ENCODE measurements around the gene MEI1. TPM values are rescaled to one million over a fixed set of nuclear protein-coding genes. Genes with fewer than 3 reads are reported as not detected.

The MEI1 gene, protein sequence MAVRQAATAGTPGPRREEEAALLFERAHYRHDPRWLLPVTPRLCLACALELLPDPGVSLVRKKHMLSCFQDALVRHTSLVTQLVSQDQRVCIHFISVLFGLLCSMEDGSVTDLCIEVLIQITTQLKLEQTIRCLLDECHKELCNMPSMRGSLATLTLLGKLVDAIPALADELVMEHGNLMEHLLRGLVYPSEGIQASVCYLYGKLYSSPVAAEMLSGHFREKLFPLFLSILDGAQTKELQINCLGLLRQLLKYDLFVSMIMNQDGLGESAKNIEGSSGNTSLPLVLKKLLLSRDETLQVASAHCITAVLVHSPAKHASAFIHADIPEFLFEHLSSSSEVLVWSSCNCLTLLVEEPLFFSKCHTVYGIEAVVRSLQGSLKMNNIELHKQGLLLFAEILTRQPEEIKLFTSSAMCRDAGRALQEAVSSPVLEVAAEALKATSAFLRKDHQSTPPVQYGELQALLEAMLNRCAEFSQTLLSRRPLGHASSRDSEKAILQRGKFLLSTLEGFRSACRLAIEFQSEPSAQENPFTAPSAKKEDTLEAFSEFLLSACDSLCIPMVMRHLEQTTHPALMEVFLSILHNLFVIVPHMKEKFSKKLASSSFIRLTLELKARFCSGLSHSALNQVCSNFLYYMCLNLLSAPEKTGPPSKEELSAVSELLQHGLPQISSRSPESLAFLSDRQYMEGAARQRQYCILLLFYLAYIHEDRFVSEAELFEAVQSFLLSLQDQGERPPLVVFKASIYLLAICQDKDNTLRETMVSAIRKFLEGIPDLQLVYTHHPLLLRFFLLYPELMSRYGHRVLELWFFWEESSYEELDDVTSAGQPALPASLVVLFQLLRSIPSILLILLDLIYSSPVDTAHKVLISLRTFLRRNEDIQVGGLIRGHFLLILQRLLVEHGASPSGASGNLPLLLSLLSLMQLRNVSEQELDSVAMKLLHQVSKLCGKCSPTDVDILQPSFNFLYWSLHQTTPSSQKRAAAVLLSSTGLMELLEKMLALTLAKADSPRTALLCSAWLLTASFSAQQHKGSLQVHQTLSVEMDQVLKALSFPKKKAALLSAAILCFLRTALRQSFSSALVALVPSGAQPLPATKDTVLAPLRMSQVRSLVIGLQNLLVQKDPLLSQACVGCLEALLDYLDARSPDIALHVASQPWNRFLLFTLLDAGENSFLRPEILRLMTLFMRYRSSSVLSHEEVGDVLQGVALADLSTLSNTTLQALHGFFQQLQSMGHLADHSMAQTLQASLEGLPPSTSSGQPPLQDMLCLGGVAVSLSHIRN
- total RNA-seq (2021): 0.20 TPM in 1 of 2 replicates, not detected in the other
- long read RNA-seq, partial matches to known transcripts: 0 of 1 reads
- long read RNA-seq, other reads (novel, unspliced or antisense): 1 of 1 reads

DNA sequence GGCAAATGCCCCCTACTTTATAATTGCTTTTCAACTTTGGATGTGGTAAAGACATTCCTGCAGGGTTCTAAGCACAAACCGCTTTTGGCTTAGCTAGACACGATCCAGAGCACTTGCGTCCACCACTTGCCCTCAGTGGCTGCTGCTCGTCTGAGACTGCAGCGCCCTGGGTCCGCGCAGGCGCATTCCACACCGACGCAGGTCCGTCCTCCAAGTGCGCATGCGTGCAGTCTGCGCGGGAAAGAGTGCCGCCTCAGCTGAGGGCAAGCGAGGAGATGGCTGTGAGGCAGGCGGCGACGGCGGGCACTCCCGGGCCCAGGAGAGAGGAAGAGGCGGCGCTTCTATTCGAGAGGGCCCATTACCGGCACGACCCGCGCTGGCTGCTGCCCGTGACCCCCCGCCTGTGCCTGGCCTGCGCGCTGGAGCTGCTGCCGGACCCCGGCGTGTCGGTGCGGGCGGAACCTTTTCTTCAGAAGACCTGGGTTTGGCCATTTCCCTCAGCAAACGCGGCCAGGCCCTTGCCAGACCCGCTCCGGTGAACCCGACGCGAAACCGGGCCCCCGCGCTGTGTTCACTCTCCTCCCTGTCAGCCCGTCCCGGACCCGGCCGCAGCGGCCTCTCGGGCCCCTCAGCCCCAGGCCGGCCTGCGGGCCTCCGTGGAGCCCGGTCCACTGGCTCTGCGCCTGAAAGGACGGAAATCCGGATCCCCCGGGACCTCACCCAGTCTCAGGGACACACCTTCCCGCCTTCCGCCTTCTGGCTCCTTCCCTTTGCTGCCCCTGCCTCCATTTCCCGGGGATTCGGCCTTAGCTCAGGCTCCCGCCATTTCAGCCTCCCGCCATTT lies at the start of gene MEI1:
MEI1 (plus strand) TSS at position 240 of the 844 bp plus-strand sequence; CDS start at position 276, 36 bp downstream.
- Histone ChIP-seq H3K27ac (ENCODE audit: insufficient read length, low read depth, low read length) (no peak within 1 kb of the TSS), H4K8ac (replicated peaks; ENCODE audit: insufficient read length, low read depth, low read length) (no peak within 1 kb of the TSS), H3K4me1 (ENCODE audit: insufficient read depth, low read length) (no peaks in the 10 kb centered on the region), H3K18ac (ENCODE audit: insufficient read length, low read depth, low read length) (peak within 1 kb of the TSS; percentile 56), H4K20me1 (ENCODE audit: control insufficient read depth, insufficient read depth, insufficient read length) (no peaks in the 10 kb centered on the region), H2BK15ac (ENCODE audit: low read depth, low read length) (no peak within 1 kb of the TSS), H3K27me3 (ENCODE audit: insufficient read depth, low read length) (no peaks in the 10 kb centered on the region), H3K56ac (ENCODE audit: insufficient read length, low read depth, low read length) (no peak within 1 kb of the TSS), H2BK120ac (ENCODE audit: low read depth, low read length, poor library complexity, severe bottlenecking) (no peak within 1 kb of the TSS), H3K14ac (ENCODE audit: insufficient read depth, low read length) (no peak within 1 kb of the TSS; the same call in 1 of the 2 replicates), H4K5ac (ENCODE audit: insufficient read length, low read depth, low read length) (no peak within 1 kb of the TSS), H2BK5ac (ENCODE audit: insufficient read length, low read length) (no peak within 1 kb of the TSS), H4K91ac (ENCODE audit: insufficient read length, low read depth, low read length) (no peak within 1 kb of the TSS), H3K23ac (ENCODE audit: insufficient read length, low read depth, low read length) (no peak within 1 kb of the TSS), H2AFZ (ENCODE audit: low read length) (no peak within 1 kb of the TSS), H3K23me2 (ENCODE audit: insufficient read length, low read depth, low read length, poor library complexity, severe bottlenecking) (no peaks in the 10 kb centered on the region), H3K9ac (ENCODE audit: extremely low read depth, insufficient read length, low read length) (no peak within 1 kb of the TSS), H2BK20ac (ENCODE audit: low read depth, low read length, poor library complexity, severe bottlenecking) (no peak within 1 kb of the TSS), H3K79me1 (ENCODE audit: insufficient read depth, low read depth, low read length, poor library complexity, severe bottlenecking) (no peaks in the 10 kb centered on the region), H3K79me2 (ENCODE audit: insufficient read depth, low read length) (no peaks in the 10 kb centered on the region), H2BK12ac (ENCODE audit: insufficient read length, low read depth, low read length) (no peak within 1 kb of the TSS), H3K4ac (ENCODE audit: low read depth, low read length) (no peak within 1 kb of the TSS), H3K4me2 (ENCODE audit: insufficient read depth, insufficient read length, low read length) (no peak within 1 kb of the TSS), H2AK5ac (ENCODE audit: insufficient read length, low read length) (no peak within 1 kb of the TSS), H3T11ph (ENCODE audit: low read length) (no peak within 1 kb of the TSS), H3K9me3 (ENCODE audit: control insufficient read depth, low read depth, low read length) (no peaks in the 10 kb centered on the region)
- TF ChIP-seq, protein P1, sequence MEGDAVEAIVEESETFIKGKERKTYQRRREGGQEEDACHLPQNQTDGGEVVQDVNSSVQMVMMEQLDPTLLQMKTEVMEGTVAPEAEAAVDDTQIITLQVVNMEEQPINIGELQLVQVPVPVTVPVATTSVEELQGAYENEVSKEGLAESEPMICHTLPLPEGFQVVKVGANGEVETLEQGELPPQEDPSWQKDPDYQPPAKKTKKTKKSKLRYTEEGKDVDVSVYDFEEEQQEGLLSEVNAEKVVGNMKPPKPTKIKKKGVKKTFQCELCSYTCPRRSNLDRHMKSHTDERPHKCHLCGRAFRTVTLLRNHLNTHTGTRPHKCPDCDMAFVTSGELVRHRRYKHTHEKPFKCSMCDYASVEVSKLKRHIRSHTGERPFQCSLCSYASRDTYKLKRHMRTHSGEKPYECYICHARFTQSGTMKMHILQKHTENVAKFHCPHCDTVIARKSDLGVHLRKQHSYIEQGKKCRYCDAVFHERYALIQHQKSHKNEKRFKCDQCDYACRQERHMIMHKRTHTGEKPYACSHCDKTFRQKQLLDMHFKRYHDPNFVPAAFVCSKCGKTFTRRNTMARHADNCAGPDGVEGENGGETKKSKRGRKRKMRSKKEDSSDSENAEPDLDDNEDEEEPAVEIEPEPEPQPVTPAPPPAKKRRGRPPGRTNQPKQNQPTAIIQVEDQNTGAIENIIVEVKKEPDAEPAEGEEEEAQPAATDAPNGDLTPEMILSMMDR (conservative IDR thresholded peaks at IDR 0.05): no peak
- peak; percentile 85 for DNase-seq
- Mint-ChIP-seq H3K27me3 (ENCODE audit: low read depth) (peaks cover 2% of the 10 kb centered on the region), H3K4me1 (peaks cover 11 to 12% of the 10 kb centered on the region in 2 experiments), H3K36me3 (ENCODE audit: insufficient read depth in 1 of 3, low read depth in 3 of 3) (0 out of 7 replicates have a peak, but pooled peaks cover 0 to 1% (median 0%) of the 10 kb centered on the region in 3 experiments), H3K9me3 (no peaks in the 10 kb centered on the region), H3K4me3 (no peak within 1 kb of the TSS), H3K27ac (peak within 1 kb of the TSS in 1 of 3 experiments; percentile 13; a peak in 1 of 7 replicates)
- no CpG with 5 or more reads among the region's 69 CpGs for WGBS (ENCODE audit: extremely low coverage, insufficient read length, low lambda C conversion rate)

Measured in H9 (cell line).